Mucosa of rectum (tissue), 2 donors: Measurements from ENCODE around the gene GTF2IRD2.
"Not testable (repeated sequence)": the region's sequence is repeated elsewhere in the genome, so short reads cannot be mapped to it uniquely, and the experiment has no call there.

Experiments
- H3K27ac ChIP-seq, 2 donors: one replicate each; pipeline ENCODE4 v1.7.0; 2013; ENCODE audit warnings: inconsistent platforms in 2 of 2, low read depth in 2 of 2, low read length in 2 of 2
- H3K27me3 ChIP-seq, 2 donors: one replicate each; pipeline ENCODE4 v1.7.0; 2013; ENCODE audit warnings: low read length in 2 of 2; ENCODE audit not compliant: control insufficient read depth in 2 of 2, insufficient read depth in 2 of 2
- H3K36me3 ChIP-seq, 2 donors: one replicate each; pipeline ENCODE4 v1.7.0; 2013; ENCODE audit warnings: low read length in 2 of 2; ENCODE audit not compliant: control insufficient read depth in 2 of 2, insufficient read depth in 2 of 2
- H3K4me1 ChIP-seq, 2 donors: one replicate each; pipeline ENCODE4 v1.7.0; 2013; ENCODE audit warnings: low read length in 2 of 2, mild to moderate bottlenecking in 1 of 2; ENCODE audit not compliant: control insufficient read depth in 2 of 2, insufficient read depth in 2 of 2
- H3K4me3 ChIP-seq, 2 donors: one replicate each; pipeline ENCODE4 v1.7.0; 2013; ENCODE audit warnings: low read length in 2 of 2
- H3K9ac ChIP-seq, 2 donors: one replicate each; pipeline ENCODE4 v1.7.0; 2013; ENCODE audit warnings: low read length in 2 of 2, low read depth in 1 of 2, mild to moderate bottlenecking in 1 of 2
- H3K9me3 ChIP-seq, 2 donors: one replicate each; pipeline ENCODE4 v1.7.0; 2013; ENCODE audit warnings: low read length in 2 of 2; ENCODE audit not compliant: control insufficient read depth in 2 of 2
- donor health status: healthy.
- donor health status: Normal muscosa, but diverticular disease.

GTF2IRD2 gene

GRCh38 chr7:74849853-74850252 lies 1.6 kb downstream of the GTF2IRD2 start:
- H3K4me1 ChIP-seq, H3K9me3 ChIP-seq, H3K27me3 ChIP-seq, H3K36me3 ChIP-seq, H3K9ac ChIP-seq, H3K4me3 ChIP-seq, H3K27ac ChIP-seq: not testable (repeated sequence)

GRCh38 chr7:74830411-74830810 lies 21.0 kb downstream of the GTF2IRD2 start:
- not testable (repeated sequence) for H3K9ac ChIP-seq, H3K4me3 ChIP-seq

DNA sequence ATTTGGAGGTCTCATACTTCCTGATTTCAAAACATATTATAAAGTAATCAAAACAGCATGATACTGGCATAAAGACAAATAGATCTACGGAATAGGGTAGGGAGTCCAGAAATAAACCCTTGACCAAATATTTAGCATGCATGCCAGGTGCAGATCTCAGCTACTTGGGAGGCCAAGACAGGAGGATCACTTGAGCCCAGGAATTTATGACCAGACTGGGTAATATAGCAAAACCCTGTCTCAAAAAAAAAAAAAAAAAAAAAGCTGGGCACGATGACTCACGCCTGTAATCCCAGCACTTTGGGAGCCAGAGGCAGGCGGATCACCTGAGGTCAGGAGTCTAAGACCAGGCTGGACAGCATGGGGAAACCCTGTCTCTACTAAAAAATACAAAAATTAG lies 21.4 kb downstream of the GTF2IRD2 start:
- not testable (repeated sequence) for H3K27ac ChIP-seq, H3K36me3 ChIP-seq, H3K4me1 ChIP-seq, H3K9ac ChIP-seq, H3K9me3 ChIP-seq, H3K27me3 ChIP-seq, H3K4me3 ChIP-seq

More at GRCh38 chr7:74830411-74830810, 21.0 kb downstream of the GTF2IRD2 start:
- not testable (repeated sequence) for H3K27me3 ChIP-seq, H3K4me1 ChIP-seq, H3K36me3 ChIP-seq, H3K27ac ChIP-seq, H3K9me3 ChIP-seq

DNA sequence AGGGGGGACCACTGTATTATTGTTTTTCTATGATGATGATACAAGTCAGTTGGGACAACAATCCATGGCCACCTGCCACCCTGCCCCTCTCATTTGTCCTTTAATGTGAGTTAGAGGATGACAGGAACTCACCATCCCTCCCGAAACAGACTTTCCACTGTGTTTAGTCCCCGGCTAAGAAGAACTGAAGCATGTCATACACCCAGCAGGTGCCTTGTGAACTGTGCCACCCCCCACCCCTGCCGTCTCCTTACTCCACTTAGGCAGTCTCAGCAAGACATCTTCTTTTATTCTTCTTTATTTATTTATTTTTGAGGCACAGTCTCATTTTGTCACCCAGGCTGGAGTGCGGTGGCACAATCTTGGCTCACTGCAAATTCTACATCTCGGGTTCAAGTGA lies 30.1 kb downstream of the GTF2IRD2 start:
- H3K9ac ChIP-seq, H3K27ac ChIP-seq, H3K4me3 ChIP-seq, H3K9me3 ChIP-seq, H3K4me1 ChIP-seq, H3K36me3 ChIP-seq, H3K27me3 ChIP-seq: not testable (repeated sequence)

- H3K9me3 ChIP-seq, H3K27ac ChIP-seq, H3K4me3 ChIP-seq, H3K27me3 ChIP-seq, H3K36me3 ChIP-seq, H3K4me1 ChIP-seq, H3K9ac ChIP-seq: not testable (repeated sequence)
Measured at GRCh38 chr7:74820146-74820805, 31.1 kb downstream of the GTF2IRD2 start.

DNA sequence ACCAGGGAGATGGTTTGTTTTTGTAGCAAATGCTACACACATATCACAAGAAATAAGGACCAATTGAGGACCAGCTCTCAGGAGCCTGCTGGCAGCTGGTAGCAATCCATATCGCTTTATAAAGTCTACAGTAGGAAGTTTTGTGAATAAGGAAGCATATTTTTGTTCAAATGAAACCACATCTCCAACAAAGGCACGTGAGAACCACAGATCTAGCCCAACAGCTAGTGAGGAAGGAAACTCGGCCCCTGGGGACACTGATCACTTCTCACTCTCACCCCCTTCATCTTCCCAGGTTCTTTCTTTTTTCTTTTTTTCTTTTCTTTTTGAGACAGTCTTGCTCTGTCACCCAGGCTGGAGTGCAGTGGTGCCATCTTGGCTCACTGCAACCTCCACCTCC lies 35.5 kb downstream of the GTF2IRD2 start:
- H3K9me3 ChIP-seq, H3K36me3 ChIP-seq, H3K4me3 ChIP-seq, H3K9ac ChIP-seq, H3K27me3 ChIP-seq, H3K4me1 ChIP-seq, H3K27ac ChIP-seq: not testable (repeated sequence)

DNA sequence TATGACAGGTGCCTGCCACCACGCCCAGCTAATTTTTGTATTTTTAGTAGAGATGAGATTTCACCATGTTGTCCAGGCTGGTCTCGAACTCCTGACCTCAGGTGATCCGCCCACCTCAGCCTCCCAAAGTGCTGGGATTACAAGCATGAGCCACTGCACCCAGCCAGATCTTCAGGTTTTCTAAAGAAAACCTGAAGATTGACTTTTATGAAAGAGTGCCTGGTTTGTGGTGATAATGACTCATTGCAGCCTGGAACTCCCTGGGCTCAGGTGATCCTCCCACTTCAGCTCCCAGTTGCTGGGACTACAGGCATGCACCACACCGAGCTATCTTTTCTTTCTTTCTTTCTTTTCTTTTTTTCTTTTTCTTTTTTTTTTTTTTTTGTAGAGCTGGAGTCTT lies 52.8 kb downstream of the GTF2IRD2 start:
- not testable (repeated sequence) for H3K4me1 ChIP-seq, H3K27ac ChIP-seq, H3K4me3 ChIP-seq, H3K9ac ChIP-seq, H3K27me3 ChIP-seq, H3K9me3 ChIP-seq, H3K36me3 ChIP-seq

DNA sequence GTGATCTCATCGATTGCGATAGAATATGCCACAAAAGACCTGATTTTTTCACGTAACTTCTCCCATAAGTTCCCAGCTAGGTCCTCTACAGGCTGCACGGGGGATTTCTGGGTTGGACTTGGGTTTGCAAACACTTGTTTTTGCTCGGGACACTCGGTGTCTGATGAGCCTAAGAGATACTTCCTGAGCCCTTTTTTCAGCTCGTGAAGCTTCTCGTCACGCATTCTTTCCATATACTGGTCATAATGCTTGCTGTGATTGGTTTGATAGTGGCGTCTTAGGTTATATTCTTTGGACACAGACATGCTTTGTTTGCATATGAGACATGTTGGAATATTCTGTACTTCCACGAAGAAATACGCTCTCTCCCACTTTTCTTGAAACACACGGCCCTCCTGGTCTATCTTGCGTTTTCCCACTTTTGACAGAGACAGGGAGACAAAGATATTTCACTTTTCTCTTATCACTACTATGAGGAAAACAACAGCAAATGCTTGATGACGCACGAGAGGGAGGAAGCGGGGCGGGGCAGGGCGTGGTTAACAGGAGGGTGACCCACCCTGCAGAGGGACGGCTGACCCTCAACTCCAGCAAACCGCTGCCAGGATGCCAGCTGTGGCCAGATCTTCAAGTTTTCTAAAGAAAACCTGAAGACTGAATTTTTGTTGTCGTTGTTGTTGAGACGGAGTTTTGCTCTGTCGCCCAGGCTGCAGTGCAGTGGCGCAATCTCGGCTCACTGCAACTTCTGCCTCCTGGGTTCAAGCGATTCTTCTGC lies 53.4 kb downstream of the GTF2IRD2 start:
- H3K9ac ChIP-seq: not testable (repeated sequence)

GRCh38 chr7:74789200-74789736 lies 62.1 kb downstream of the GTF2IRD2 start:
- not testable (repeated sequence) for H3K36me3 ChIP-seq, H3K27ac ChIP-seq, H3K9me3 ChIP-seq, H3K27me3 ChIP-seq, H3K4me3 ChIP-seq, H3K4me1 ChIP-seq, H3K9ac ChIP-seq

More for the DNA sequence above, 53.4 kb downstream of the GTF2IRD2 start:
- not testable (repeated sequence) for H3K4me1 ChIP-seq, H3K9me3 ChIP-seq, H3K36me3 ChIP-seq, H3K27ac ChIP-seq, H3K4me3 ChIP-seq, H3K27me3 ChIP-seq

- H3K27me3 ChIP-seq, H3K4me3 ChIP-seq, H3K36me3 ChIP-seq, H3K9me3 ChIP-seq, H3K27ac ChIP-seq, H3K4me1 ChIP-seq, H3K9ac ChIP-seq: not testable (repeated sequence)
Measured at GRCh38 chr7:74788369-74789150, 62.8 kb downstream of the GTF2IRD2 start.
